K562 (cell line): ENCODE results near the gene TYROBP. TPM values are rescaled to one million over a fixed set of nuclear protein-coding genes. Genes with fewer than 3 reads are reported as not detected.

Source experiments
- BRCA1 ChIP-seq, 2 experiments: fragments of 450-650 bp in 1 of 2; sonication (generic) in 1 of 2; formaldehyde crosslinking in 1 of 2; IDR thresholded peaks; 2 replicates each; pipeline versions ENCODE4 v1.5.0 to v1.6.1; 2017 to 2020; ENCODE audit warnings: mild to moderate bottlenecking in 1 of 2, missing genetic modification reagents in 1 of 2
- CCNT2 ChIP-seq: IDR thresholded peaks from 2 replicates; pipeline ENCODE4 v1.6.1; 2011; ENCODE audit warnings: borderline replicate concordance, low read depth, mild to moderate bottlenecking, moderate library complexity, mixed read lengths, low read length; ENCODE audit not compliant: insufficient read length; ENCODE audit errors: extremely low read depth
- CREB1 ChIP-seq, 2 experiments: sonication (generic) in 1 of 2; formaldehyde crosslinking in 1 of 2; IDR thresholded peaks; 2 replicates each; pipeline versions ENCODE4 v1.6.1 to v1.8.0; 2012 to 2022; ENCODE audit warnings: inconsistent platforms in 1 of 2, mild to moderate bottlenecking in 1 of 2, missing genetic modification reagents in 1 of 2, moderate library complexity in 1 of 2
- EP300 ChIP-seq: IDR thresholded peaks from 2 replicates; pipeline ENCODE4 v1.6.1; 2012; ENCODE audit warnings: low read length, improper control_type of control experiment
- ERF ChIP-seq: fragments of 450-650 bp; formaldehyde crosslinking; IDR thresholded peaks from 2 replicates; pipeline ENCODE4 v1.4.0; 2020; ENCODE audit warnings: mild to moderate bottlenecking, mixed read lengths
- FOS ChIP-seq: IDR thresholded peaks from 3 replicates; pipeline ENCODE4 v1.6.1; 2011; ENCODE audit not compliant: insufficient read length; ENCODE audit errors: extremely low read depth
- GABPB2 ChIP-seq: fragments of 250-450 bp; sonication (Bioruptor Pico); conservative IDR thresholded peaks from 2 replicates; pipeline ENCODE4 v1.5.1; 2021; ENCODE audit warnings: mild to moderate bottlenecking
- HDAC2 ChIP-seq: fragments of 450-650 bp; IDR thresholded peaks from 2 replicates; pipeline ENCODE4 v1.6.1; 2016; ENCODE audit warnings: mild to moderate bottlenecking
- KHSRP ChIP-seq: fragments of 450-650 bp; IDR thresholded peaks from 2 replicates; pipeline ENCODE4 v1.6.1; 2017
- PTRF ChIP-seq: fragments of 450-650 bp; IDR thresholded peaks from 2 replicates; pipeline ENCODE4 v1.6.1; 2016; ENCODE audit warnings: mild to moderate bottlenecking, missing genetic modification characterization, missing compliant biosample characterization
- TAF7 ChIP-seq: fragments of 450-650 bp; IDR thresholded peaks from 2 replicates; pipeline ENCODE4 v1.6.1; 2016; ENCODE audit warnings: missing genetic modification characterization, missing compliant biosample characterization
- U2AF2 ChIP-seq: fragments of 200-400 bp; formaldehyde crosslinking; optimal IDR thresholded peaks from 2 replicates; pipeline ENCODE3; 2017; ENCODE audit warnings: low read depth, mild to moderate bottlenecking, low read length
- ZFPM2 ChIP-seq: fragments of 250-450 bp; sonication (Bioruptor Pico); IDR thresholded peaks from 2 replicates; pipeline ENCODE4 v1.5.1; 2022; ENCODE audit warnings: mild to moderate bottlenecking
- ZNF282 ChIP-seq: sonication (generic); formaldehyde crosslinking; IDR thresholded peaks from 2 replicates; pipeline ENCODE4 v1.8.1; 2023; ENCODE audit warnings: missing genetic modification reagents
- polyA plus RNA-seq, 8 experiments: library from polyadenylated mRNA; depleted of rRNA in 4 of 8; stranded (reverse) in 5 of 8; unstranded in 3 of 8; fragments of >200 nt; fragmentation: Nextera tagmentation in 2 of 8; fragmentation: Illumina TruSeq in 1 of 8; extraction: Ambion mirVana in 2 of 8; extraction: Trizol in 1 of 8; gene quantifications; 2 replicates each; pipeline versions ENCODE4 v1.2.1 to v1.2.3, GENCODE V29; 2011 to 2014; ENCODE audit warnings: inconsistent platforms in 1 of 8, missing spikeins in 1 of 8
- total RNA-seq, 7 experiments: library from RNA; depleted of rRNA in 6 of 7; stranded (reverse); fragments of >200 nt in 6 of 7; fragmentation: Illumina TruSeq in 2 of 7; extraction: Trizol in 2 of 7; gene quantifications; 2 replicates each; pipeline versions ENCODE4 v1.2.1 to v1.2.3, GENCODE V29; 2011 to 2021; ENCODE audit warnings: low replicate concordance in 1 of 7
- TF ChIP-seq, protein P1 (sequence below): IDR thresholded peaks from 2 replicates; pipeline ENCODE4 v1.6.1; 2012; ENCODE audit warnings: low read depth, low read length, improper control_type of control experiment, borderline replicate concordance
- TF ChIP-seq, protein P2 (sequence below): fragments of 250-450 bp; sonication (Bioruptor Pico); IDR thresholded peaks from 2 replicates; pipeline ENCODE4 v1.8.0; 2021; ENCODE audit warnings: moderate library complexity, mild to moderate bottlenecking, inconsistent platforms
- TF ChIP-seq, protein P3 (sequence below): fragments of 250-450 bp; sonication (Bioruptor Pico); IDR thresholded peaks from 2 replicates; pipeline ENCODE4 v1.4.0; 2020; ENCODE audit warnings: mild to moderate bottlenecking, moderate library complexity, borderline replicate concordance
- TF ChIP-seq, protein P4 (sequence below): fragments of 450-650 bp; IDR thresholded peaks from 2 replicates; pipeline ENCODE4 v1.6.1; 2016; ENCODE audit warnings: low read depth, mild to moderate bottlenecking, moderate library complexity
- TF ChIP-seq, protein P5 (sequence below): fragments of 250-450 bp; sonication (Bioruptor Pico); IDR thresholded peaks from 2 replicates; pipeline ENCODE4 v1.4.0; 2020; ENCODE audit warnings: mild to moderate bottlenecking, moderate library complexity

The TYROBP gene
- total and polyA plus RNA-seq, 9 of the 15 experiments (the other 6 are each of a cell fraction or from before 2014, with no cell fraction given) = 0.72 to 8.2 (median 2.4) TPM

DNA sequence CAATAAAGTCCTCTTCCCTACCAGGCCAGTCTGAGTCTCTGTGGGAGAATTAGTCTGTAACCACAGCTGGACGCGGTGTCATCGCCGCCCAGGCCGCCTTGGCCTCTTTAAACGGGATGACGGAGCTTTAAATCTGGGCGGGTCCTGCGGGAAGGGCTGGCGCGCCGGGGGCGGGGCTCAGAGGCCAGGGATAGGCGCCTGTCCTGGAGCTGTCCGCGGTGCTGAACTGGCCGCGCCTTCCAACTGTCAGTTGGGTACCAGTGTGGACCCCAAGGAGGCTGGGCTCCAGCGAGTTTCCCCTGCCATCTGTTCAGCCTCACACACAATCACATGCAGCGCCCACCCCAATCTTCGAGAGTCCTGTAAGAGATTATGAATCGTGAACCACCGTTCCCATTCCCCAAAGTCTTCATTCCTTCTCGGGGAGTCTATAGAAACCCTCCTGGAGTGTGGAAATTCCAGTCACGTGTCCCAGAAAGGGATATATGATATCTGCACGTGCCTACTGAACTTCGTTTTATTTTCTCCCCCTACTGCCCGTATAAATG, 28.3 kb downstream of the TYROBP start (continued):
- TF ChIP-seq, protein P1, sequence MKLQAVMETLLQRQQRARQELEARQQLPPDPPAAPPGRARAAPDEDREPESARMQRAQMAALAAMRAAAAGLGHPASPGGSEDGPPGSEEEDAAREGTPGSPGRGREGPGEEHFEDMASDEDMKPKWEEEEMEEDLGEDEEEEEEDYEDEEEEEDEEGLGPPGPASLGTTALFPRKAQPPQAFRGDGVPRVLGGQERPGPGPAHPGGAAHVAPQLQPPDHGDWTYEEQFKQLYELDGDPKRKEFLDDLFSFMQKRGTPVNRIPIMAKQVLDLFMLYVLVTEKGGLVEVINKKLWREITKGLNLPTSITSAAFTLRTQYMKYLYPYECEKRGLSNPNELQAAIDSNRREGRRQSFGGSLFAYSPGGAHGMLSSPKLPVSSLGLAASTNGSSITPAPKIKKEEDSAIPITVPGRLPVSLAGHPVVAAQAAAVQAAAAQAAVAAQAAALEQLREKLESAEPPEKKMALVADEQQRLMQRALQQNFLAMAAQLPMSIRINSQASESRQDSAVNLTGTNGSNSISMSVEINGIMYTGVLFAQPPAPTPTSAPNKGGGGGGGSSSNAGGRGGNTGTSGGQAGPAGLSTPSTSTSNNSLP = no peak
- TF ChIP-seq PTRF = no peak
- TF ChIP-seq HDAC2 = peak; percentile 94
- no peak for TF ChIP-seq ERF (CRISPR knock-in tag)
- TF ChIP-seq ZFPM2 (CRISPR knock-in tag) = no peak
- TF ChIP-seq GABPB2 = no peak
- no peak for TF ChIP-seq BRCA1 (IDR thresholded peaks at IDR 0.05)
- TF ChIP-seq BRCA1 (CRISPR knock-in tag; IDR thresholded peaks at IDR 0.05) = no peak
- TF ChIP-seq EP300 = peak; percentile 27; the same call in 1 of the 2 replicates
- TF ChIP-seq FOS = no peak
- TF ChIP-seq, protein P2, sequence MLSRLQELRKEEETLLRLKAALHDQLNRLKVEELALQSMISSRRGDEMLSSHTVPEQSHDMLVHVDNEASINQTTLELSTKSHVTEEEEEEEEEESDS (CRISPR knock-in tag) = no peak
- TF ChIP-seq CREB1 (IDR thresholded peaks at IDR 0.05) = no peak
- peak; percentile 70; the same call in 1 of the 2 replicates for TF ChIP-seq CREB1 (CRISPR knock-in tag; IDR thresholded peaks at IDR 0.05)
- no peak for TF ChIP-seq ZNF282
- TF ChIP-seq, protein P3, sequence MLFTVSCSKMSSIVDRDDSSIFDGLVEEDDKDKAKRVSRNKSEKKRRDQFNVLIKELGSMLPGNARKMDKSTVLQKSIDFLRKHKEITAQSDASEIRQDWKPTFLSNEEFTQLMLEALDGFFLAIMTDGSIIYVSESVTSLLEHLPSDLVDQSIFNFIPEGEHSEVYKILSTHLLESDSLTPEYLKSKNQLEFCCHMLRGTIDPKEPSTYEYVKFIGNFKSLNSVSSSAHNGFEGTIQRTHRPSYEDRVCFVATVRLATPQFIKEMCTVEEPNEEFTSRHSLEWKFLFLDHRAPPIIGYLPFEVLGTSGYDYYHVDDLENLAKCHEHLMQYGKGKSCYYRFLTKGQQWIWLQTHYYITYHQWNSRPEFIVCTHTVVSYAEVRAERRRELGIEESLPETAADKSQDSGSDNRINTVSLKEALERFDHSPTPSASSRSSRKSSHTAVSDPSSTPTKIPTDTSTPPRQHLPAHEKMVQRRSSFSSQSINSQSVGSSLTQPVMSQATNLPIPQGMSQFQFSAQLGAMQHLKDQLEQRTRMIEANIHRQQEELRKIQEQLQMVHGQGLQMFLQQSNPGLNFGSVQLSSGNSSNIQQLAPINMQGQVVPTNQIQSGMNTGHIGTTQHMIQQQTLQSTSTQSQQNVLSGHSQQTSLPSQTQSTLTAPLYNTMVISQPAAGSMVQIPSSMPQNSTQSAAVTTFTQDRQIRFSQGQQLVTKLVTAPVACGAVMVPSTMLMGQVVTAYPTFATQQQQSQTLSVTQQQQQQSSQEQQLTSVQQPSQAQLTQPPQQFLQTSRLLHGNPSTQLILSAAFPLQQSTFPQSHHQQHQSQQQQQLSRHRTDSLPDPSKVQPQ (CRISPR knock-in tag) = no peak
- TF ChIP-seq, protein P4, sequence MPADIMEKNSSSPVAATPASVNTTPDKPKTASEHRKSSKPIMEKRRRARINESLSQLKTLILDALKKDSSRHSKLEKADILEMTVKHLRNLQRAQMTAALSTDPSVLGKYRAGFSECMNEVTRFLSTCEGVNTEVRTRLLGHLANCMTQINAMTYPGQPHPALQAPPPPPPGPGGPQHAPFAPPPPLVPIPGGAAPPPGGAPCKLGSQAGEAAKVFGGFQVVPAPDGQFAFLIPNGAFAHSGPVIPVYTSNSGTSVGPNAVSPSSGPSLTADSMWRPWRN = no peak
- no peak for TF ChIP-seq KHSRP
- TF ChIP-seq TAF7 (tag) = no peak
- TF ChIP-seq, protein P5, sequence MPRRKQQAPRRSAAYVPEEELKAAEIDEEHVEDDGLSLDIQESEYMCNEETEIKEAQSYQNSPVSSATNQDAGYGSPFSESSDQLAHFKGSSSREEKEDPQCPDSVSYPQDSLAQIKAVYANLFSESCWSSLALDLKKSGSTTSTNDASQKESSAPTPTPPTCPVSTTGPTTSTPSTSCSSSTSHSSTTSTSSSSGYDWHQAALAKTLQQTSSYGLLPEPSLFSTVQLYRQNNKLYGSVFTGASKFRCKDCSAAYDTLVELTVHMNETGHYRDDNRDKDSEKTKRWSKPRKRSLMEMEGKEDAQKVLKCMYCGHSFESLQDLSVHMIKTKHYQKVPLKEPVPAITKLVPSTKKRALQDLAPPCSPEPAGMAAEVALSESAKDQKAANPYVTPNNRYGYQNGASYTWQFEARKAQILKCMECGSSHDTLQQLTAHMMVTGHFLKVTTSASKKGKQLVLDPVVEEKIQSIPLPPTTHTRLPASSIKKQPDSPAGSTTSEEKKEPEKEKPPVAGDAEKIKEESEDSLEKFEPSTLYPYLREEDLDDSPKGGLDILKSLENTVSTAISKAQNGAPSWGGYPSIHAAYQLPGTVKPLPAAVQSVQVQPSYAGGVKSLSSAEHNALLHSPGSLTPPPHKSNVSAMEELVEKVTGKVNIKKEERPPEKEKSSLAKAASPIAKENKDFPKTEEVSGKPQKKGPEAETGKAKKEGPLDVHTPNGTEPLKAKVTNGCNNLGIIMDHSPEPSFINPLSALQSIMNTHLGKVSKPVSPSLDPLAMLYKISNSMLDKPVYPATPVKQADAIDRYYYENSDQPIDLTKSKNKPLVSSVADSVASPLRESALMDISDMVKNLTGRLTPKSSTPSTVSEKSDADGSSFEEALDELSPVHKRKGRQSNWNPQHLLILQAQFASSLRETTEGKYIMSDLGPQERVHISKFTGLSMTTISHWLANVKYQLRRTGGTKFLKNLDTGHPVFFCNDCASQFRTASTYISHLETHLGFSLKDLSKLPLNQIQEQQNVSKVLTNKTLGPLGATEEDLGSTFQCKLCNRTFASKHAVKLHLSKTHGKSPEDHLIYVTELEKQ = no peak
- TF ChIP-seq U2AF2 = no peak
- TF ChIP-seq CCNT2 = peak; percentile 64
